COLO829 (cell line): ENCODE data around the gene ZFAND5.
A peak's percentile ranks its signal among the peaks of the same experiment; 100 is the strongest.

Experiments
- DNase-seq: peaks from one replicate; pipeline ENCODE4 v3.0.0; 2012; ENCODE audit warnings: low spot score

Gene ZFAND5

GRCh38 chr9:72362680-72363139 is 2.3 kb downstream of the ZFAND5 start:
- peak; percentile 81 for DNase-seq

GRCh38 chr9:72362118-72362531 is 2.9 kb downstream of the ZFAND5 start:
- no peak for DNase-seq

DNA sequence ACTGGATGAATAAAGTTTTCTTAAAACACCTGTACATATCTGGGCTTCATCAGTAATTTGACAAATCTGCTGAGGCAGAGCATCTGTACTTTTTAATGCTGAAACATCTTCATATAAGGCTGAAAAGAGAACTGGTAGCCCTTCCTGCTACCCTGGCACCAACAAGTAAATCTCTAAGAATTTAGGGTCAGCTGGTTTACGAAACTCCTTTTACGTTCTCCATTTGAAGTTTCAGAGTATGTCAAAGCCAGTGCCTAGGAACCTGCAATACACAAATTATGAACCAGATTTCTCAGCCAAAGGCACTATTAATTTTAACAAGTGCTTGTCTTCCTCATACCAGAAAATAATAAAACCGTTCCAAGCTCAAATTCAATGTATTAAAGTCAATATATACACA is 3.8 kb downstream of the ZFAND5 start:
- DNase-seq = no peak

- no peak for DNase-seq
These were observed 4.7 kb downstream of the ZFAND5 start for GRCh38 chr9:72360324-72360723.

DNA sequence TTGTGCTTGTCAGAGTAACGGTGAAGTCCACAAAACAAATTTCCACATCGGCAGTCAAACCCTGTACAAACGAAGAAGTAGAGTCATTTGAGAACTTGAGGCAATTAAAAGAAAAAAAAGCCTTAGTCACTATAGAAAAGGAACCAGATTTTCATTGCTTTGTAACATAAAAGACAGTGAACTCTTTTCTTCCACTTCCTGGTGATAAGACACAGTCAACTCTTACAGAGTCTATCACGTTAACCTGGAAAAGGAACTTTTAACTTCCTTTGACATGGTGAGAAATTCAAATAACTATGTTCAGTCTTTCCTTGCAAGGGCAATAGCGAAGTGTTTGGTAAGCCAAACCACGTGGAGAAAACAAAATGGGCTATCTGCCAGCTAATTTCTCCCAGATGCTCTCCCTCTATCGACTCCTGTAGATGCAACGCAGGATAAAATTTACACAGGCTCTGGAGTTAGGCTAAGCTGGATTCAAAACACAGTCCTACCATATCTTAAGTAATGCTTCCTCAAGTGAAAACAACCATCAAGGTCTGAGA is 8.9 kb downstream of the ZFAND5 start:
- DNase-seq = no peak

DNA sequence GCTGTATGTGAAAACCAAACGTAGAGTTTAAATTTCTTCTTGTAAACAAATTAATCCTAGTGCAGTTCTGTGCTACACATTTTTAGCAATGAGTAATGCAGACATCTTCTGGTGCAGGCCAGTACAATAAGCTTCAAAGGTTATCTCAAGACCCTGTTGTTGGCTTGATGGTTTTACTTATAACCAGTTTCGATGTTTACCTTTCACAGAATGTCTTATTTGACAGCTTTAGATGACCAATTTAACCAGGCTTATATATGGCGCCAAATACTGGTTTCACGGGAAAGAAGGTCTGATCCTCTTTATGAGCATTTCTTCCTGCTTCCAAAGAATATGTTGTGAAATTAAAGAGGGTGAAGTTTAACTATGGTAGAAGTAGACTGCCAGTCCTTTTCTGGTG is 9.9 kb downstream of the ZFAND5 start:
- DNase-seq = no peak

GRCh38 chr9:72354704-72355103 is 10.3 kb downstream of the ZFAND5 start:
- no peak for DNase-seq

DNA sequence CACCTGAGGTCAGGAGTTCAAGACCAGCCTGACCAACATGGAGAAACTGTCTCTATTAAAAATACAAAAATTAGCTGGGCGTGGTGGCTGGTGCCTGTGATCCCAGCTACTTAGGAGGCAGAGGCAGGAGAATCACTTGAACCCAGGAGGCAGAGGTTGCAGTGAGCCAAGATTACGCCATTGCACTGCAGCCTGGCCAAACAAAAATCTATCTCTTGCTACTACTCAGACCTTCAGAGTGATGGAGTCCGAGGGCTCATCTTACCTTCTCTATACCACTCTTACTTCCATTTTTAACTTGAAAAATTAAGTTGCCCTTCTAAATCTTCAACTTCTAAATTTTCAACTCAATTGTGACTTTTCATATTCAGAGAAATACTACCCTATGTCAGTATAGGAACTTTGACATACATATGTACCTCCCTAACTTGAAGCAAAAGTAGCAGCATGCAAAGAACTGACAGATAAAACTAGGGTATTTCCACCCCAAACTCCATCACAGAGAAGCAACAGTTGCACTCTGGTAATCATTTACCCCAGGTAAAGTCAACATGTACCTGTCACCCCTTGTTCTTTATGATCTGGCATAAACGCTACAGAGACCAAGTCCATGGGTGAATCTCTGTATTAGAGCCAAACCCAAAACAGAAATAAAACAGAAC is 11.4 kb downstream of the ZFAND5 start:
- DNase-seq = no peak

- DNase-seq = no peak
These were observed 12.1 kb downstream of the ZFAND5 start for GRCh38 chr9:72352911-72353388.

DNA sequence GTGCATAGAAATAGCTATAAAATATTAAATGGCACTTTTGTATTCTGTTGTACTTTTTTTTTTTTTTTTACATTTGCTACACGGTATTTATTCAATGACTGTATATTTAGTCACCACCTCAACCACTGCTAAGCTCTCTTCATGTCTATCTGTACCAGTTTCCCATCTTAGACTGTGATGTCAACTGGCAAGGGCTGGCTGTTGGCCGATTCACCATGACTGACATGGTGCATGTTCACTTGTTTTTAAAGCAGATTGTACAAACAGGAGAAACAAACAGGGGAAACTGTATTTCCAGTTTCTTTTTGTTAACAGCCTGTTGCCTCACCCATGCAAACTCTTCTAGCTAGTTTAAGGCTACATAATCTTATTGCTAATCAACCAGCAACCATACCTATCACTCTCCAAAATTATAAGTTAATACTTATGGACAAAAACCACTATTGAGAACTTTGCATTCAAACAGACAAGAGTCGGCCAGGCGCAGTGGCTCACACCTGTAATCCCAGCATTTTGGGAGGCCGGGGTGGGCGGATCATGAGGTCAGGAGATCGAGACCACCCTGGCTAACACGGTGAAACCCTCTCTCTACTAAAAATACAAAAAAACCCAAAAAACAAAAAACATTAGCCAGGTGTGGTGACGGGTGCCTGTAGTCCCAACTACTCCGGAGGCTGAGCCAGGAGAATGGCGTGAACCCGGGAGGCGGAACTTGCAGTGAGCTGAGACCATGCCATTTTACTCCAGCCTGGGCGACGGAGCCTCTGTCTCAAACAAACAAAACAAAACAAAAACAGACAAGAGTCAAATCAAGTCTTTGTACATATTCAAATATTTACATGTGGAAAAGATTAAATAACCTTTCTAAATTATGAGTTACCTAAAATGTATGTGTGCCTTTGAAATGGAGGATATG is 13.2 kb downstream of the ZFAND5 start:
- DNase-seq = no peak

GRCh38 chr9:72349911-72350310 is 15.1 kb downstream of the ZFAND5 start:
- no peak for DNase-seq

- DNase-seq = no peak
These were observed 15.8 kb downstream of the ZFAND5 start for GRCh38 chr9:72349240-72349639.

- no peak for DNase-seq
These were observed 18.7 kb downstream of the ZFAND5 start for GRCh38 chr9:72346333-72346732.

- DNase-seq = no peak
These were observed 26.4 kb downstream of the ZFAND5 start for GRCh38 chr9:72338631-72339030.

DNA sequence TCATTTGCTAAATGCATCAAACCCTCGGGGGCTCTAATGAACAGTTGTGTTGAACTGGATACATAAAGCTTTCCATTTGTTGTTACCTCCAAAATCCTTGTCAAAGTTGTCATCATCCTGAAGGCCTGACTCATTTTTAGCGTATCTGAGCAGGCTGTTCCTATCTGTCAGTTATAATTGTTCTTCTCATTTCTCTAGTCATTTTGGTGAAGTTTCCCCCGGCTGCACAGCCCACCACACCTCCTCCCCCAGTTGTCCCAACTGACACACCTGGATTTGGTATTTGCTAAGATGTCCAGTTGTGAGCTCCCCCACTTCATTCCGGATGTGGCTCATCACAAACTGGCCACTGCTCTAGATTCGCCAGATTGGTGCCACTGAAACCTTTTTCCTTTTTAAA is 27.7 kb downstream of the ZFAND5 start:
- DNase-seq = no peak

DNA sequence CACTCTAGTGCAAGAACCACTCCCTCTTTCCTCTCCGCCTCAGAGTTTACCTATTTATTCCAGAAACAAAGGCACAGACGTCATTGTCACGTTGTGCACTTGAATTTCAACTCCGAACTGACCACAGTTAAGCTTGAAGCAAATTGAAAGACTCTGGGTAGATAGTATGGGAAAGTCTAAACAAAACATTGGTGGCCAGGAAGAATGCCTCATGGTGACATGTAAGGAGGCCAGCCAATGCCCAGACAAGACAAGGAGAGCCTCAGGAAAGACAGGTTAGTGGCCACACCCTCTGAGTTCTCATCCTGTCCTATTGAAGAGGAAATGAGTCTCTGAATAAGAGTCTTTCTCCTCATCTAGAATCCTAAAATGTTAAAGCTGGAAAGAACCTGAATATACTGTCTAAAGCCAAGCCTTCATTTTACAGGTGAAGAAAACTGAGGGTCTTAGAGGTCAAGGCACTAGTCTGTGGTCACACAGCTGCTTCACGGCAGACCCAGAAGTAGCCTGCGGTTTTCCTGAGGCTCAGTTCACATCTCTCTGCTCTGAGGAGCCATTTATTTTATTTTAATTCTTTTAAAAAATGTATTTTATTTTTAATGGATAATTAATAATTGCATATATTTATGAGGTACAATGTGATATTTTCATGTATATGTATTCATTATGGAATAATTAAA is 30.2 kb downstream of the ZFAND5 start:
- no peak for DNase-seq

- no peak for DNase-seq
These were observed 31.3 kb downstream of the ZFAND5 start for GRCh38 chr9:72333709-72334108.

GRCh38 chr9:72333197-72333596 is 31.8 kb downstream of the ZFAND5 start:
- no peak for DNase-seq

DNA sequence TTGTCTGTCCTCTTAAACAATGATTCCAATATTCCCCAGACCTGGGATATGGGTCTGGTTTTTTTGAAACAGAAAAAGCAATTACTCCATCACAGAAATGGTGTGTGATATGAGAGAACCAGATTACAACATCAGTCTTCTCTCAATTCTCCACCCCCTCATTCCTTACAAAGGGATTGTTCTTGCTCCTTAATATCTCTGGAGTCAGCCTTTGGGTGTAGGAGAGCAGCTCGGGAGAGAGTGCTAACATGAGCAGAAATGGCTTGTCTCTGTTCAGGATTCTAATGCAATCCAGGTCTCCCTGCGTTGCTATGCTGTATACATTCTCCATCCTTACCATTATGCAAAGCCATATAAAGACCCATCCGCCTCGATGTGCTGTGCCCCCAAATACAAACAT is 32.7 kb downstream of the ZFAND5 start:
- DNase-seq = no peak

- no peak for DNase-seq
These were observed 37.4 kb downstream of the ZFAND5 start for GRCh38 chr9:72327631-72328030.

DNA sequence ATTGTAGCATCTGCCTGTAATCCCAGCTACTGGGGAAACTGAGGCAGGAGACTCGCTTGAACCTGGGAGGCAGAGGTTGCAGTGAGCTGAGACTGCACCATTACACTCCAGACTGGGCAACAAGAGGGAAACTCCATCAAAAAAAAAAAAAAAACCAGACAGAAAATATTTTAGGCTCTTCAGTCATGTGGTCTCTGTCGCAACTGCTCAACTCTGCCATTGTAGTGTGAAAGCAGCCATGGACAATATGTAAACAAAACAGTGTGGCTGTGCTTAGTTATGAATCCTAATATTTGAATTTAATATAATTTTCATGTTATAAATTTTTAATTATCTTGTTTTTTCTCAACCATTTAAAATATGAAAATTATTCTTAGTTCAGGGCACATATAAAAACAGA is 38.4 kb downstream of the ZFAND5 start:
- no peak for DNase-seq

DNA sequence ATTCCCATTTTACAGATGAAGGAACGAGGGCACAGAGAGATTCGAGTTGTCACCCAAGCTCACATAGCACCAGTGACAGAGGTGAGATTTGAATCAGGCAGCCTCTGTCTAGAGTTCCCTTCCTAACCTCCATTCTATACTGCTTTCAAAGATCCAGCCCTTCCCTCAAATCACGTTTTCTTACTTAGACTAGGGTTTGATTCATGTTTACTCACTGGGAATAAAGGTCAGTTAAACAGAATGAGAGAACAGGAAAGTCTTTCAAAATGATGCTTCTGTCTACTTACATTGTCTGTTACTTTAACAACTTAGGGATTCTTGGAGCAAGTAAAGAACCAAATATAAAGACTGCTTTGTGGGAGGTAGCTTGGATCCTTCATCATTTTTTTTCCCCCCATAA is 40.0 kb downstream of the ZFAND5 start:
- peak; percentile 73 for DNase-seq
